Activated CD4-positive, alpha-beta memory T cell treated with anti-CD3 and anti-CD28 coated beads, Interleukin-2, amount 10 ng/mL, durations not matched to agents 7 days and 5 days (primary cell): ENCODE data around the gene TP53TG3B. TPM values are rescaled to one million over a fixed set of nuclear protein-coding genes. Genes with fewer than 3 reads are reported as not detected.
"Not testable (repeated sequence)": the region's sequence is repeated elsewhere in the genome, so short reads cannot be mapped to it uniquely, and the experiment has no call there.

Experiments
- CTCF ChIA-PET: fragments of 350-600 bp; sonication (Branson Sonifier 250); formaldehyde crosslinking; loops from one replicate; lab custom pipeline; 2021; ENCODE audit warnings: antibody characterized with exemption, inconsistent platforms; lab: Charles Lee
- POLR2A ChIA-PET: fragments of 350-600 bp; sonication (Branson Sonifier 250); formaldehyde crosslinking; loops from one replicate; lab custom pipeline; 2021; ENCODE audit warnings: antibody characterized with exemption; lab: Charles Lee
- DNase-seq: peaks from one replicate; pipeline ENCODE4 v3.0.0-alpha.2; 2020
- H3K27ac Mint-ChIP-seq: one replicate; pipeline ENCODE4 v1.8.0; 2021; ENCODE audit warnings: mild to moderate bottlenecking, mixed read lengths
- H3K27me3 Mint-ChIP-seq: one replicate; pipeline ENCODE4 v1.8.0; 2021; ENCODE audit warnings: mixed read lengths
- H3K36me3 Mint-ChIP-seq: one replicate; pipeline ENCODE4 v1.8.0; 2021; ENCODE audit warnings: low read depth, mixed read lengths
- H3K4me1 Mint-ChIP-seq: one replicate; pipeline ENCODE4 v1.8.0; 2021; ENCODE audit warnings: mixed read lengths
- H3K4me3 Mint-ChIP-seq: one replicate; pipeline ENCODE4 v1.8.0; 2021; ENCODE audit warnings: mild to moderate bottlenecking, mixed read lengths
- H3K9me3 Mint-ChIP-seq: one replicate; pipeline ENCODE4 v1.8.0; 2021; ENCODE audit warnings: mixed read lengths
- total RNA-seq, 2 experiments: library from RNA; stranded (reverse); gene quantifications; one replicate each; pipeline ENCODE4 v1.2.3, GENCODE V29; 2021

Gene TP53TG3B
- not detected for total RNA-seq

- DNase-seq, POLR2A ChIA-PET, H3K27ac Mint-ChIP-seq, H3K27me3 Mint-ChIP-seq, H3K36me3 Mint-ChIP-seq, H3K4me3 Mint-ChIP-seq, CTCF ChIA-PET, H3K4me1 Mint-ChIP-seq, H3K9me3 Mint-ChIP-seq: not testable (repeated sequence)
Measured at GRCh38 chr16:33360541-33360940, at the start of gene TP53TG3B. Gene TP53TG3B, plus strand, starts transcription at chr16:33360841. Its CDS starts 68 bp downstream, at chr16:33360909.

- H3K4me3 Mint-ChIP-seq, POLR2A ChIA-PET, H3K36me3 Mint-ChIP-seq, H3K27me3 Mint-ChIP-seq, CTCF ChIA-PET, H3K4me1 Mint-ChIP-seq, H3K27ac Mint-ChIP-seq, H3K9me3 Mint-ChIP-seq: not testable (repeated sequence)
- DNase-seq = peak; percentile 43
Measured at GRCh38 chr16:33336226-33337012, 24.2 kb upstream of the TP53TG3B start.

DNA sequence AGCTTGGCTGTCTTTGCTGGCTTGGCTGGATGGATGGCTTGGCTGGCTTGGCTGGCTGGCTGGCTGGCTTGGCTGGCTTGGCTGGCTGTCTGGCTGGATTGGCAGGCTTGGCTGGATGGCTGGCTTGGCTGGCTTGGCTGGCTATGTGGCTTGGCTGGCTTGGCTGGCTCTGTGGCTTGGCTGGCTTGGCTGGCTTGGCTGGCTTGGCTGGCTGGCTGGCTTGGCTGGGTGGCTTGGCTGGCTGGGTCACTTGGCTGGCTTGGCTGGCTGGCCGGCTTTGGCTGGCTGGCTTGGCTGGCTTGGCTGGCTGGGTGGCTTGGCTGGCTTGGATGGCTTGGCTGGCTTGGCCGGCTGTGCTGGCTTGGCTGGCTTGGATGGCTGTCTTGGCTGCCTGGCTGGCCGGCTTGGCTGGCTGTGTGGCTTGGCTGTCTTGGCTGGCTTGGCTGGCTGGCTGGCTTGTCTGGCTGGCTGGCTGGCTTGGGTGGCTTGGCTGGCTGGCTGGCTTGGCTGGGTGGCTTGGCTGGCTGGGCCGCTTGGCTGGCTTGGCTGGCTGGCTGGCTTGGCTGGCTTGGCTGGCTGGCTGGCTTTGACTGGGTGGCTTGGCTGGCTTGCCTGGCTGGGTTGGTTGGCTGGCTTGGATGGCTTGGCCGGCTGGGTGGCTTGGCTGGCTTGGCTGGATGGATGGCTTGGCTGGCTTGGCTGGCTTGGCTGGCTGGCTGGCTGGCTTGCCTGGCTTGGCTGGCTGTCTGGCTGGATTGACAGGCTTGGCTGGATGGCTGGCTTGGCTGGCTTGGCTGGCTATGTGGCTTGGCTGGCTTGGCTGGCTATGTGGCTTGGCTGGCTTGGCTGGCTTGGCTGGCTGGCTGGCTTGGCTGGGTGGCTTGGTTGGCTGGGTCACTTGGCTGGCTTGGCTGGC, 22.8 kb upstream of the TP53TG3B start:
- H3K4me3 Mint-ChIP-seq, H3K9me3 Mint-ChIP-seq, H3K27ac Mint-ChIP-seq, H3K4me1 Mint-ChIP-seq, POLR2A ChIA-PET, CTCF ChIA-PET, H3K36me3 Mint-ChIP-seq, H3K27me3 Mint-ChIP-seq: not testable (repeated sequence)
- DNase-seq = peak; percentile 32

DNA sequence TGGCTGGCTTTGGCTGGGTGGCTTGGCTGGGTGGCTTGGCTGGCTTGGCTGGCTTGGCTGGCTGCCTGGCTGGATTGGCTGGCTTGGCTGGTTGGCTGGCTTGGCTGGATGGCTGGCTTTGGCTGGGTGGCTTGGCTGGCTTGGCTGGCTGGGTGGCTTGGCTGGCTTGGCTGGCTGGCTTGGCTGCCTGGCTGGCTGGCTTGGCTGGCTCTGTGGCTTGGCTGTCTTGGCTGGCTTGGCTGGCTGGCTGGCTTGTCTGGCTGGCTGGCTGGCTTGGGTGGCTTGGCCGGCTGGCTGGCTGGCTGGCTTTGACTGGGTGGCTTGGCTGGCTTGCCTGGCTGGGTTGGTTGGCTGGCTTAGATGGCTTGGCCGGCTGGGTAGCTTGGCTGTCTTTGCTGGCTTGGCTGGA, 22.1 kb upstream of the TP53TG3B start:
- H3K9me3 Mint-ChIP-seq, H3K4me1 Mint-ChIP-seq, H3K27ac Mint-ChIP-seq, H3K27me3 Mint-ChIP-seq, H3K36me3 Mint-ChIP-seq, CTCF ChIA-PET, POLR2A ChIA-PET, H3K4me3 Mint-ChIP-seq: not testable (repeated sequence)
- DNase-seq = peak; percentile 18

- H3K9me3 Mint-ChIP-seq, H3K4me3 Mint-ChIP-seq, CTCF ChIA-PET, H3K36me3 Mint-ChIP-seq, H3K4me1 Mint-ChIP-seq, H3K27ac Mint-ChIP-seq, H3K27me3 Mint-ChIP-seq, POLR2A ChIA-PET: not testable (repeated sequence)
- peak; percentile 42 for DNase-seq
Measured at GRCh38 chr16:33339093-33340061, 21.3 kb upstream of the TP53TG3B start.

Other genes starting within 250 kb of the TP53TG3B start
- not detected for gene TP53TG3C, start 166.6 kb upstream of the TP53TG3B start, total RNA-seq
- gene TP53TG3E, start 56.5 kb upstream of the TP53TG3B start, total RNA-seq = not detected
- gene TP53TG3F, start 98.8 kb downstream of the TP53TG3B start, total RNA-seq = not detected